ENCODE results near the gene GOLGA8Q. TPM values are rescaled to one million over a fixed set of nuclear protein-coding genes. Genes with fewer than 3 reads are reported as not detected.
A peak's percentile ranks its signal among the peaks of the same experiment; 100 is the strongest.
"Not testable (repeated sequence)": the region's sequence is repeated elsewhere in the genome, so short reads cannot be mapped to it uniquely, and the experiment has no call there.

Gene GOLGA8Q, protein sequence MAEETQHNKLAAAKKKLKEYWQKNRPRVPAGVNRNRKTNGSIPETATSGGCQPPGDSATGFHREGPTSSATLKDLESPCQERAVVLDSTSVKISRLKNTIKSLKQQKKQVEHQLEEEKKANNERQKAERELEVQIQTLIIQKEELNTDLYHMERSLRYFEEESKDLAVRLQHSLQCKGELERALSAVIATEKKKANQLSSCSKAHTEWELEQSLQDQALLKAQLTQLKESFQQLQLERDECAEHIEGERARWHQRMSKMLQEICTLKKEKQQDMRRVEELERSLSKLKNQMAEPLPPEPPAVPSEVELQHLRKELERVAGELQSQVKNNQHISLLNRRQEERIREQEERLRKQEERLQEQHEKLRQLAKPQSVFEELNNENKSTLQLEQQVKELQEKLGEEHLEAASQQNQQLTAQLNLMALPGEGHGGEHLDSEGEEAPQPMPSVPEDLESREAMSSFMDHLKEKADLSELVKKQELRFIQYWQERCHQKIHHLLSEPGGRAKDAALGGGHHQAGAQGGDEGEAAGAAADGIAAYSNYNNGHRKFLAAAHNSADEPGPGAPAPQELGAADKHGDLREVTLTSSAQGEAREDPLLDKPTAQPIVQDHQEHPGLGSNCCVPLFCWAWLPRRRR
- 1 to 10 TPM in 4 of 9 donors, under 1 TPM in 2, not detected in 3; 0.37 to 4.4 (median 1.3) TPM for total RNA-seq
- 1 to 10 TPM in 1 of 2 donors, under 1 TPM in 1; 0.47 to 1.9 TPM for polyA plus RNA-seq
- long read RNA-seq, donor 1 = 0 reads
- long read RNA-seq, donor 2 = 0 reads
- long read RNA-seq, donor 3 = 0 reads

DNA sequence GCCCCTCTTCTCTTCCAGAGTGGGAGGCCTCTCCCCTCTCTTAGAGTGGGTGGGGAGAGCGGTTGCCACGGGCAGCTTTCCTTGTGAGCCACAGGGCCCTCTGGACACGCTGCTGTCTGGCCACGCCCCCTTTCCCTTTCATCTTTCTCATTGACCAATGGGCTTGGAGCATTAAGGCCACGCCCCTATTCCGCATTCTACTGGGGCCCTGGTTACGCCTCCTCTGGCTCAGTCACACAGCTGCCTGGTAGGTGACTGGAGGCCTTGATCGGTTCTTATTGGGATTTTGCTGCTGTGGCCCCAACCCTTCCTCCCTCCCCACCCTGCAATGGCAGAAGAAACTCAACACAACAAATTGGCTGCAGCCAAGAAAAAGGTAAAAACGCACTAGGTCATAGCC, at the start of gene GOLGA8Q:
GOLGA8Q (plus strand) TSS at position 301 of the 400 bp plus-strand sequence; CDS start at position 329, 28 bp downstream.
- H3K27me3 ChIP-seq; H3K27ac ChIP-seq; intact Hi-C loops (cut with DNase I); H3K36me3 ChIP-seq; H3K4me3 ChIP-seq; H3K9me3 ChIP-seq; H3K4me1 ChIP-seq; ATAC-seq: not testable (repeated sequence)
- 80 to 82% methylated on average over 4 of the region's 9 CpGs; no CpG with 5 or more reads in 2 of the 4 donors for WGBS, 4 donors
- peak in 1 of 5 donors; percentile 1 for DNase-seq

- DNase-seq; H3K27me3 ChIP-seq; H3K4me1 ChIP-seq; H3K36me3 ChIP-seq; H3K9me3 ChIP-seq; H3K4me3 ChIP-seq; H3K27ac ChIP-seq; intact Hi-C loops (cut with DNase I): not testable (repeated sequence)
- peak in 3 of 4 donors; percentile 37 to 75 (median 51) for ATAC-seq
- 68 to 95% (median 91%) methylated on average over 4 to 5 of the region's 11 CpGs for WGBS, 4 donors
Measured at GRCh38 chr15:30502904-30503781, 48.7 kb upstream of the GOLGA8Q start.

DNA sequence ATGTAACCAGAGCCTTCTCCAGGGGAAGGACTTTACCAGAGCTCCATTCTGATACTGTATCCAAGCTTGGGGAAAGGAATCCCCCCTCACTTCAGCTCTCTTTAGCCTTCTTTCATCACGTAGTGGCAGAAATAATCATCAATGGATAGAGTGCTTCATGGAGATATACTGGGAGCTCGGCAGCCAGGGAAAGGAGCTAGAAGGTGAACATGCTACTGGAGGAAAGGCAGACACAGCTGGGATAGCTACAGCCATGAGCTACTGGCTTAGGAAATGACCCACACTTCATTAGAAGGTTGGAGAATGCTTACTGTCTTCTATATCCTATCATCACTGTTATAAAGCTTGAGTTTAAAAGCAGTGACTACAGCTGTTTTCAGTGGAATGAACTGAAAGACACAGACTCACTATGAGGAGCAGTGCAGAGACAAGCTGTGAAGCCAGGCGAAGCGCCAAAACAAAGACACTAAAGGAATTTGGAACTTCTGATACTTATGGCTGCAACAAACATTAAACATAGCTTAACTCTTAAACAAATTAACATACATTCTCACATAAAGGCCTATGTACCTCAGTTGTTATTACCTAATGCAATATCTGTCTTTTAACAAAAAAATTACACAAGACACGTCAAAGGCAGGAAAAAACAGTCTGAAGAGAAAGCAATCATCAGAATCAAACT, 47.5 kb upstream of the GOLGA8Q start:
- DNase-seq; H3K36me3 ChIP-seq; H3K4me3 ChIP-seq; H3K27me3 ChIP-seq; H3K9me3 ChIP-seq; H3K27ac ChIP-seq; H3K4me1 ChIP-seq; intact Hi-C loops (cut with DNase I): not testable (repeated sequence)
- WGBS, 4 donors = 39 to 82% (median 58%) methylated on average over 2 to 3 of the region's 5 CpGs
- ATAC-seq = peak in 1 of 4 donors; percentile 22

DNA sequence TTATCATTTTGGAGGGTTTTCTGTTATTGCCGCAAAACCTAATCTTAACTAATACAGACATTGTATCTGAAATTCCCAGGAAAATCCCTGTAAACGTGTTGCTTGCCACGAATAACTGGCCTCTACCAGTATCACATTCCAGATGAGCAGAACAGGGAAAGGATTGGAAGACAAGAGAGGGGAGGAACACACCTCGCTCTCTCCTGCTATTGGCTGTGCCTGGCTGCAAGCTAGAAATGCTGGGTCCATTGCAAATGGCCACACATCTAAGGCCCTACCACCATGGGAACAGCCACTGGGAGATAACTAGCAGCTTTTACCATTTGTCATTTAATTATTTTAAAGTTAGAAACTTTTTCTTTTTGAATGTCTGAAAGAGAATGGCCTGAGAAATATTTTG, 37.3 kb upstream of the GOLGA8Q start:
- H3K4me3 ChIP-seq; H3K27me3 ChIP-seq; H3K9me3 ChIP-seq; DNase-seq; intact Hi-C loops (cut with DNase I); ATAC-seq; H3K36me3 ChIP-seq; H3K27ac ChIP-seq; H3K4me1 ChIP-seq: not testable (repeated sequence)
- no CpG with 5 or more reads among the region's 4 CpGs for WGBS, 4 donors

GRCh38 chr15:30523453-30524243, 28.2 kb upstream of the GOLGA8Q start:
- intact Hi-C loops (cut with DNase I); H3K9me3 ChIP-seq; H3K4me1 ChIP-seq; H3K36me3 ChIP-seq; H3K27me3 ChIP-seq; H3K27ac ChIP-seq; ATAC-seq; H3K4me3 ChIP-seq: not testable (repeated sequence)
- 76 to 91% (median 83%) methylated on average over 2 to 4 of the region's 7 CpGs for WGBS, 4 donors
- peak in 1 of 5 donors; percentile 38 for DNase-seq

DNA sequence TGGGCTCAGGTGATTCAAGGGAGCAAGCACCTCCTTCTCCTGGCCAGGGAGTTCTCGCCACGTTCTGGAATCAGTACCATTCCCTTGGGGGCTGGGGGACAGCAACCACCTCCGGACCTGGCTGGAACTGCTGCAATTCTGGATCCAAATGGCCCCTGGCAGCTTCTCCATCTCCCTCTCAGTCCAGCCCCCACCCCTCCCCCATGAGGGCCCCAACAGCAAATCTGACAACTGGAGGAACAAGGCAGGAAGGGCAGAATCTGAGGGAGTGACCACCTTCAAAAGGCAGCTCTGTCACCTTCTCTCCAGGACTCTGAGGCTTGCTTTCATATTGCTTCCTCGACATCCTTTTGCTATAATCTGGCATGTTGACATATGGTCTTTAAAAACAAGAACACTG, 25.9 kb upstream of the GOLGA8Q start:
- H3K4me3 ChIP-seq; intact Hi-C loops (cut with DNase I); H3K27ac ChIP-seq; H3K36me3 ChIP-seq; H3K27me3 ChIP-seq; H3K9me3 ChIP-seq; DNase-seq; ATAC-seq; H3K4me1 ChIP-seq: not testable (repeated sequence)
- 50 to 86% methylated on average over 1 of the region's 4 CpGs; no CpG with 5 or more reads in 2 of the 4 donors for WGBS, 4 donors

DNA sequence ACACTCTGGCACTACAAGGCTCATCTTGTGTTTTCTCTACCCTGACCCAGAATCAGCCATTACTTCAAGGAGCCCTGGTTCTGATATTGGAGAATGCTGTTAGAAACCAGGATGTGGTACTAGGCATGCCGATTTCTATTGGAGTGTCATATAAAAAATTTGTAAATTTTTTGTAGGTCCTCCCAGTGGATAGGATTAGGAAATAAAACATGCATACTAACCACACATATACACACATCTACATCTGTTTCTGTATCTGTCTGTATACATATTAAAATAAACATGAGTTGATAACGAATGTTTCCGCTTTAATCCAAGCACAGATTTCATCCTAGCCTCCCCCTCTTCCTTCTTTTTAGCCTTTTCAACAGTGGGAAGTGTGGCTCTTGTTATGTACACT, 22.8 kb upstream of the GOLGA8Q start:
- DNase-seq; H3K27me3 ChIP-seq; intact Hi-C loops (cut with DNase I); H3K4me3 ChIP-seq; H3K4me1 ChIP-seq; H3K27ac ChIP-seq; ATAC-seq; H3K36me3 ChIP-seq; H3K9me3 ChIP-seq: not testable (repeated sequence)
- no CpG with 5 or more reads among the region's 3 CpGs for WGBS, 4 donors

All from heart left ventricle (tissue), 16 donors.